Measurements from ENCODE around the gene CFAP20DC.

The CFAP20DC gene

GRCh38 chr3:58731673-58732072, 318.2 kb downstream of the CFAP20DC start:
- no peaks in the 10 kb centered on the region for H3K27me3 ChIP-seq (ENCODE audit: insufficient read depth, low read depth)
- no peak overlapping the region for H3K27ac ChIP-seq
- no peaks in the 10 kb centered on the region for H3K4me1 ChIP-seq (ENCODE audit: low read depth, poor library complexity, severe bottlenecking)
- no peak overlapping the region for H3K9ac ChIP-seq
- H3K4me3 ChIP-seq (IDR thresholded peaks at IDR 0.05; ENCODE audit: insufficient read depth, low read depth, low read length): no peak overlapping the region
- H4K20me1 ChIP-seq (ENCODE audit: insufficient read depth): no peaks in the 10 kb centered on the region
- H3K36me3 ChIP-seq (ENCODE audit: insufficient read depth): no peaks in the 10 kb centered on the region
- no peak overlapping the region for H3K4me2 ChIP-seq
- H3K79me2 ChIP-seq (ENCODE audit: insufficient read depth, low read depth): no peaks in the 10 kb centered on the region
- H2AFZ ChIP-seq (ENCODE audit: low read depth): no peak overlapping the region
- no peak for TF ChIP-seq CTCF (conservative IDR thresholded peaks at IDR 0.05; ENCODE audit: low read depth, low read length)

- TF ChIP-seq CTCF (conservative IDR thresholded peaks at IDR 0.05; ENCODE audit: low read depth, low read length): no peak
- Histone ChIP-seq H3K4me3 (IDR thresholded peaks at IDR 0.05; ENCODE audit: insufficient read depth, low read depth, low read length) (no peak overlapping the region), H3K79me2 (ENCODE audit: insufficient read depth, low read depth) (no peaks in the 10 kb centered on the region)
Observed at GRCh38 chr3:58728723-58729122, 321.1 kb downstream of the CFAP20DC start.

GRCh38 chr3:58725326-58725853, 324.4 kb downstream of the CFAP20DC start:
- Histone ChIP-seq H2AFZ (ENCODE audit: low read depth) (no peak overlapping the region), H3K4me1 (ENCODE audit: low read depth, poor library complexity, severe bottlenecking) (no peaks in the 10 kb centered on the region), H3K4me3 (IDR thresholded peaks at IDR 0.05; ENCODE audit: insufficient read depth, low read depth, low read length) (no peak overlapping the region), H4K20me1 (ENCODE audit: insufficient read depth) (no peaks in the 10 kb centered on the region), H3K4me2 (no peak overlapping the region), H3K9ac (no peak overlapping the region), H3K36me3 (ENCODE audit: insufficient read depth) (no peaks in the 10 kb centered on the region), H3K27ac (no peak overlapping the region), H3K27me3 (ENCODE audit: insufficient read depth, low read depth) (no peaks in the 10 kb centered on the region), H3K79me2 (ENCODE audit: insufficient read depth, low read depth) (no peaks in the 10 kb centered on the region)
- TF ChIP-seq CTCF (conservative IDR thresholded peaks at IDR 0.05; ENCODE audit: low read depth, low read length): no peak

More at GRCh38 chr3:58728723-58729122, 321.1 kb downstream of the CFAP20DC start:
- Histone ChIP-seq H3K36me3 (ENCODE audit: insufficient read depth) (no peaks in the 10 kb centered on the region), H3K27ac (no peak overlapping the region), H3K9ac (no peak overlapping the region), H3K4me2 (no peak overlapping the region), H3K4me1 (ENCODE audit: low read depth, poor library complexity, severe bottlenecking) (no peaks in the 10 kb centered on the region), H2AFZ (ENCODE audit: low read depth) (no peak overlapping the region), H4K20me1 (ENCODE audit: insufficient read depth) (no peaks in the 10 kb centered on the region), H3K27me3 (ENCODE audit: insufficient read depth, low read depth) (no peaks in the 10 kb centered on the region)

GRCh38 chr3:58724336-58724735, 325.5 kb downstream of the CFAP20DC start:
- no peak overlapping the region for H3K9ac ChIP-seq
- no peak overlapping the region for H3K27ac ChIP-seq
- no peak overlapping the region for H3K4me3 ChIP-seq (IDR thresholded peaks at IDR 0.05; ENCODE audit: insufficient read depth, low read depth, low read length)
- H4K20me1 ChIP-seq (ENCODE audit: insufficient read depth): no peaks in the 10 kb centered on the region
- no peak overlapping the region for H3K4me2 ChIP-seq
- H3K79me2 ChIP-seq (ENCODE audit: insufficient read depth, low read depth): no peaks in the 10 kb centered on the region
- no peak overlapping the region for H2AFZ ChIP-seq (ENCODE audit: low read depth)
- H3K27me3 ChIP-seq (ENCODE audit: insufficient read depth, low read depth): no peaks in the 10 kb centered on the region
- no peaks in the 10 kb centered on the region for H3K36me3 ChIP-seq (ENCODE audit: insufficient read depth)
- TF ChIP-seq CTCF (conservative IDR thresholded peaks at IDR 0.05; ENCODE audit: low read depth, low read length): no peak
- no peaks in the 10 kb centered on the region for H3K4me1 ChIP-seq (ENCODE audit: low read depth, poor library complexity, severe bottlenecking)
